ENCODE measurements around the gene NRG2. TPM values are rescaled to one million over a fixed set of nuclear protein-coding genes. Genes with fewer than 3 reads are reported as not detected.

Gene NRG2
- polyA plus RNA-seq, 4 donors, result 1.4 to 1.6 (median 1.5) TPM

DNA sequence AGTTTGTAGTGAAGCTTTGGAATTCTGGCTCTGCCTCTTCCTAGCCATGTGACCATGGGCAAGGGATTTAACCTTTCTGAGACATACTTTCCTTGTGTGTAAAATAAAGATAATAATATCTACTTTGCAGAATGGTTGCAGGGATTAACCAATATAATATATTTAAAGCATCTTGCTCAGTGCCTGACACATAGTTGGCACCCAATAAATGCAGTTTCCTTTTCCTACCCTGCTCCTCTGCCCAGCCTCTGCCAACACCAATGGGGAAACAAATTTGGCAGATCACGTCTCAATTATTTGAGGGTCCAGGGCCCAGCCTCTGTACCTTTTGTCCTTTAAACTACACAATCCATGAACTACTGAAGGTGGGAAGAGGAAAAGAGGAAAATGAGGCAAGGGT, 91.1 kb downstream of the NRG2 start:
- no peak for DNase-seq (ENCODE audit: low read depth in 4 of 4, low spot score in 2 of 4)

DNA sequence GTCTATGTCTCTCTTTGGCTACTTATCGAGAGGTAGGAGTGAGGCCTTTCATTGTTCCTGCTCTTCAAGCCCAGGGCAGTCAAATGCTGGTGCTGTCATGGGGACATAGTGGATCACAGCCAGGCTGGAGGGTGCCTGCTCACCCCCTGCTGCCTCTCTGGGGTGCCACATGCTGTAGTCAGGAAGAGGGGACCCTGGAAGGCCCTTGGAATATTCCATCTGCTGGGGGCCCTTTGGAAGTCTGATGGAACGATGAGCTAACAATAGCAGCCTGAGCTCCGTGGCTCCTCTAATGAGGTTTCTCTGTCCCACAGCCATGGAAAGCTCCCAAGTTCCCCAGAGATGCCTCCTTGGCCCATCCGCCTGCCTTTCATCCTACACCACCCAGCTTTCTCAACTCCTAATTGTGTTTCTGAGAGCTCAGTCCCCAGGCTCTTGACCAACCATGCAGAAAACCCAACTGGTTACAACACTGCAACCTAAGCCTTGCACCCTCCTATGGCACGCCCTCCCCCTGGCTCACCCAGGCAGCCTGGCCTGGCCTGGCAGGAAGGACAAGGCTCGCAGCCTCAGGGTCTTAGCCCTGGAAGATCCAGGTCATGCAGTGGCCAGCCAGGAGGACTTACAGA, 91.7 kb downstream of the NRG2 start:
- no peak for DNase-seq (ENCODE audit: low read depth in 4 of 4, low spot score in 2 of 4)

DNA sequence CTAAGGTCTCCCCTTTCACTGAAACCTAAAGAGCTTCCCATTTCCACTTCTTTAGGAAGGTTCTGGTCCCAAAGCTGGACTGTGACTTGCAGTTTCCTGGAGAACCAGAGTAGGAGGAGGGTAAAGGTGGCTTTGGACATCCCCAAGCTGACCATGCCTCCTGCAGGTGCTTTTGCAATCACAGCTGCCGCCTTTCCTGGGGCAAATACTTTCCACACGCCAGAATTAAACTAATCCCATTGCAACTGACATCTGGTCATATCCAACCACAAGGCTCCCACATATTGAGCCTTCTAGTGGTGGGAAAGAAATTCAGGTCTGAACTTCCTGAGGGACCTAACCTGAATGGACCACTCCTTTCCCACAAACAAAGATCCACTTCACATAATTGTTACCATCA, 92.7 kb downstream of the NRG2 start:
- no peak for DNase-seq (ENCODE audit: low read depth in 4 of 4, low spot score in 2 of 4)

DNA sequence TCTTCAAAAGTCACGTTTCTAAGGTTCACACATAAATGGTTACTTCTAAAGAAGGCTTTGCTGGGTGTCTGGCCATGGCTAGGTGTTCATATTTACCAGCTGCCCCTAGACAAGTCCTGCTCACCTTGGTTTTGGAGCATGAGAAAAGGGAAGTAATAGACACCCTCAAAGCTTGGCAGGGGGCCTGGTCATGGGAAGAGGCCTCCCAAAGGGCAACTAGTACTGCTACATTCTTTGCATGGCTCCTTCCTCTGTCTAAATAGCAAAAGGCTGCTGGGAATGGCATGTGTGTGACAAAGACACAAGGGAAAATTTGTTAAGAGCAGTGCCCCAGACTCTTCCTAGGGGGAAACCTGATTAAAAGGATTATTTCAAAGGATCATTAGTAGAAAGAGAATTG, 93.4 kb downstream of the NRG2 start:
- DNase-seq (ENCODE audit: low read depth in 4 of 4, low spot score in 2 of 4), result no peak

DNA sequence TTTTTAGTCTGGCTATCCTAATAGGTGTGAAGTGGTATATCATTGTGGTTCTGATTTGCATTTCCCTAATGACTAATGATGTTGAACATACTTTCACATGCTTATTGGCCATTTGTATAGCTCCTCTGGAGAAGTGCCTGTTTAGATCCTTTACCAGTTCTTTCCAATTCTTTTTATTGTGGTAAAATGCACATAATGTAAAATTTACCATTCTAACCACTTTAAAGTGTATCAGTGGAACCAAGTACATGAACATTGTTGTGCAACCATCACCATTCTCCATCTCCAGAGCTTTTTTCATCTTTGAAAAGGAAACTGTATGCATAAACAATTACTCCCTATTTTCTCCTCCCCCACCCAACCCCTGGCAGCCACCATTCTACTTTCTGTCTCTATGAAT, 95.4 kb downstream of the NRG2 start:
- no peak for DNase-seq (ENCODE audit: low read depth in 4 of 4, low spot score in 2 of 4)

DNA sequence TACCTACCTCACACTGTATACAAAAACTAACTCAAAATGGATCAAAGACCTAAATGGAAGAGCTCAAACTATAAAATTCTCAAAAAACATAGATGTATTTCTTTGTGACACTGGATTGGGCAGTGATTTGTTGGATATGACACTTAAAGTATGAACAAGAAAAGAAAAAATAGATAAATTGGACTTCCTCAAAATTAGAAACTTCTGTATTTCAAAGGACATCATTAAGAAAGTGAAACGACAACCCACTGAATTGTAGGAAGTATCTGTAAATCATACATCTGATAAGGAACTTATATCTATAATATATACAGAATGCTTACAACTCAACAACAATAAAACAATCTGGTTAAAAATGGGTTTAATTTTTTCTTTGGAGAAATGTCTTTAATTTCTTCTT, 96.7 kb downstream of the NRG2 start:
- DNase-seq (ENCODE audit: low read depth in 4 of 4, low spot score in 2 of 4), result no peak

DNA sequence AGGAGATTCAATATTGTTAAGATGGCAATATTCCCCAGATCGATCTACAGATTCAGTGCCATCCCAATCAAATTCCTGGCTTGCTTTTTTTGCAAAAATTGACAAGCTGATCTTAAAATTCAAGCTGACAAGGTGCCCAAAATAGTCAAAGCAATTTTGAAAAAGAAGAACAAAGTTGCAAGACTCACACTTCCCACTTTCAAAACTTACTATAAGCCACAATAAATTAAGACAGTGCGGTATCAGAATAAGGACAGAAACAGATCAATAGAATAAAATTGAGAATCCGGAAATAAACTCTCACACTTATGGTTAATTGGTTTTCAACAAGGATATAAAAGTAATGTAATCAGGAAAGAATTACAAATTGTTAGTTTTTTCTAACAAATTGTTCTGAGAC, 97.1 kb downstream of the NRG2 start:
- DNase-seq (ENCODE audit: low read depth in 4 of 4, low spot score in 2 of 4), result no peak

DNA sequence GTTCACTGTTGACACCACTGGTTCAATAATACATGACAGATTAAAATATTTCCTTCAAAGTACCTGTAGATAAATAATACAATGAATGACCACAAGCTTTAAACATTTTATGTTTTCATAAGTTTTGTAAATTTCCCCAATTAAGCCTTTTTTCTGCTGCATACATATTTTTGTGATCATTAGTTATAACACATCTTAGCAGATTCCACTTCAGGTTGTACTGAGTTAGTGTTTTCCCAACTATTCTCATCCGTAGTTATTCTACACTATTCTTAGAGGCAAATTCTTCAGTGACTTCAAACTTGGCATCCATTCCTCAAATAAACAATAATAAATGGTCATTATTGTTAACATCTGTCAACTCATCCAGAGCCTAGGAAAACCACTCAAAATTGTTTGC, 100.9 kb downstream of the NRG2 start:
- no peak for DNase-seq (ENCODE audit: low read depth in 4 of 4, low spot score in 2 of 4)

DNA sequence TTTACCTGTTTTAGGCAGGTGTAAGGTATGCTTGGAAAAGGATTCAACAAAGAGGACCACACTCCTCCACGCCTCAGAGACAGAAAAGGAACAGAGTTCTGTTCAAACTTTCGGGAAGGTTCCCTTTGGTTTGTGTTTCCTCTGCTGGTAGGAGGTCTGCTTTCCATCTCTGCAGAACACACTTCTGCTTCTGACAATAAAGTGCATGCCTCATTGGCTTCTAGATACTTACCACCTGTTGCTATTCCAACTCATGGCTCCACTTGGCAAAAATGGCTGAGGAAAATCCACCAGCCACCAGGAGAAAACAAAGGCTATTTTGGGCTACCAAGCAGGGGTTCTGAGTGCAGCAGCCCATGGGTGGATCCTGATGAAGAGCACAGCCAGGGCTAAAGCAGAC, 112.7 kb downstream of the NRG2 start:
- DNase-seq (ENCODE audit: low read depth in 4 of 4, low spot score in 2 of 4), result no peak

DNA sequence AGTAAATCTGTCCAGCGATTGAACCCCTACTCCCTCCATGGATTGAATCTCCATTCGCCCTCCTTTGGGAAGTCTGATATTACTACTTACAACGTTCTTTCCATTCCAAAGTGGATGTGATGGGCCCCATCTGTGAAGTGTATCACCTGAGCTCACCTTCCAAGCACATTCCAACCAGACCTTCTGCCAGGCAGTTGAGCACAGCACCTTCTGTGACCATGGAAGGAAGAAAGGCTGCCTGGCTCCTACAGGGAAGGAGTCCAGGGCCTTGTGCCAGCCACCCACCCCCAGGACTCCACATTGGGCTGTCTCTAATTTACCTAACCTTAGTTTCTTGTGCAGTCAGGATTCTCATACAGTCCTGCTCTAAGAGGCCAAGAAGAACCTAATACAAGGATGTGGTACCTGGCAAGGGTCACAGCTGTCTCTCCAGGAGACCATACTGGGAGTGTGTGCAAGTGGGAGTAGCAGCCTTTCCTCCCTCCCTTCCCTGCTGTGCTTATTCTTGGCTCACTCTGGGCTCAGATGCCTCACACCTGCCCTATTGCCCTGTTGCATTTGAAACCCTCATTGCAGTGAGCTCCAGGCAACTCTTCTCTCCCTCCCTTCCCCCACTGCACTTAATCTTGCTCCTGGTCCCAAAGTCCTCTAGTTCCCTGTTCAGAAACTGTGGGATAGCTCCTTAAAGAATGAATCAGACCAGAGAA, 116.1 kb downstream of the NRG2 start:
- DNase-seq (ENCODE audit: low read depth in 4 of 4, low spot score in 2 of 4), result no peak

DNA sequence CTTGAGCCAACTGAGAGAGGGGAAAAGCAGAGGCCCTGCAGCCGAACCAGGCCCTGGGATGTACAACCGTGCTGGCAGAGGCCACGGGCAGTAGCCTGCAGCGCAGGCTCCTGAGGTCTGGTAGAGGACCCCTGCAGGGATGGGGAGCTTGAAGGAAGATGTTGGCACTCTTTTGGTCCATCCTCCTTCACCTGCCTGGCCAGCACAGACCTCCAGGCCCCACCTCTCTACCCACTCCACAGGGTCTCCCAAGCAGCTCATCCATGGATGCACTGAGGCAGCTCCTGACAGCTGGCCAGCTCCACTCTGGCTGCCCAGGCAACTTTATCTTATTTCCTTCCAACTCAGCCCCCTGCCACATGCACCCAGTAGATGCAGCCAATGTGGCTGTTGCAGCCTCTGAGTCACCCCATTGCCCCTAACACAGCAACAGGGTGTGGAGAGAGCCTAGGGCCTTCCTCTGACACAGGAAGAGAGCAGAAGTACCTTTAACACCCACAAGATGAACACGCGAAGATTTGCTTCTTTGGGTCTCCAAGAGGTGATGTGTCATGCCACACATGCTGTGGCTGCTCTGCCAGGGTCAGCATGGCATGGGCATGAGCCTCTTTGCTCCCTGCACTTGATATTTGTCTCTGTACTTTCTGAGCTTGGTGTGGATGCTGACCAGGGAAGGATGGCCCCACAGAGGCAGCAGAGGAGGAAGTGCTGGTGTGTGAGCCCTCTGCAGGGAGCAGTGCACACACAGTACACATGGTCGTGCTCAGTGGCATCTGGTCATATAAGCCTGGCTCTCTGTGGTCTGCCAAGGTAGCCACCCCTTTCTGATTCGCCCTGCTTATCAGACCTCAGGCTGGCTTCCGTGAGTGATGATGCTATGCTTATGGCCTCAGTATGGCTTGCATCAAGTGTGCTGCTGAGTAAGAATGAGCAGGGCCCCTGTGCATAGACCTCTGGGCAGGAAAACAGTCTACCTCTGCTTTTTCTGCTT, 117.2 kb downstream of the NRG2 start:
- DNase-seq (ENCODE audit: low read depth in 4 of 4, low spot score in 2 of 4), result no peak

DNA sequence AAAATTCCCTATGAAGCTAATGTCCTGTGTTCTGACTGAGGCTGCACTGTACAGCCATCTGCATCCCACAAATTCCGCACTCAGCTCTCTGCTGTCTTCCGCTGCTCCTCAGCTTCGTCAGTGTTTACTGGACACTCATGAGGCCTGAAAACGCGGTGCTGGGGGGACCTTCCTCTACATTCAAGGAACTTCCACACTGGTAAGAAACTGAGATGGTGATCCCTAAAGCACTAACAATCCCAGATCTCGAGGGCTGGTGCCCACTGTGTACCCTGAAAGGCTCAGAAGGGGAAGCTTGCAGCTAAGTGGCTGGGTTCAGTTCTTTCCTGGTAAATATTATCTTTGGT, 117.9 kb downstream of the NRG2 start:
- DNase-seq (ENCODE audit: low read depth in 4 of 4, low spot score in 2 of 4), result no peak

DNA sequence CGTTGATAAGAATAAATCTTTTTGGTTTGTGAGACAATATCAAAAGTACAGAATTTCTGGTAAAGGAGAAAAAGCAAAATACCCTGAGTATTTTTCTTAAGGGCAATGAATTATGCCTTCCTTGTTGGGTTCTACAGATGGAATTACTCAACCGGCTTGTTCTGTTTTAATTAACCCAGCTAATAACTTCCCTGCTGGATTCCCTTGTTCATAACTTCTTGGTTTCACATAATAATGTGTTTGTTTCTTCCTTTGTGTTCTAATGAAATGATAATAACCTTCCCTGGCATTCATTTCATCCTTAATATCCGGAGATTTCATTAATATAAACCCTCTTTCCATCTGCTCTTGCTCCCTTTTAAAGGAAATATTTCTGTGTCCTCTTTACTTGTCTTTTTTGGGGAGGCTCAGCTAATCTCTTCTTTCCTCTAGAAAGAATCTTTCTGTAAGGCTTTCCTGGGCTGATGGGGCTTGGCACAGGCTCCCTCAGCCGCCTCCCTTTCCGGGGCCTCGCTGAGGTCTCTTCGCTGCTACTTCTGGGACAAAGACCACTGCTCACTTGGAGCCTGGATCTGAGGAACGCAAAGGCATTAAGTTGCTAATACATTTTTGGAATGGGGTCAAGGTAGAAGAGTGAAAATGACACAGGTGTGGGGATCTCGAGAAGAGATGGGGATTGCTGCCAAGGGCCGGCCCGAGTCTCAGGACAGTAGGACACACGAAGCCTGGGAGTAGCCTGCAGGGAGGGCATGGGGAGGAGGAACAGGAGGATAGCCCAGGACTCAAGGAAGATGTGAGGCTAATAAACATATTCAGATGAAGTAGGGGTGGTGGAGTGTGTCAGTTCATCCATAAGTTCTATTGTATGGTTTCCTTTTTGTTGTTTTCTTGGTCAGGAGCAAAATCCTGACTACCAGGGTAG, 118.5 kb downstream of the NRG2 start:
- DNase-seq (ENCODE audit: low read depth in 4 of 4, low spot score in 2 of 4), result no peak

DNA sequence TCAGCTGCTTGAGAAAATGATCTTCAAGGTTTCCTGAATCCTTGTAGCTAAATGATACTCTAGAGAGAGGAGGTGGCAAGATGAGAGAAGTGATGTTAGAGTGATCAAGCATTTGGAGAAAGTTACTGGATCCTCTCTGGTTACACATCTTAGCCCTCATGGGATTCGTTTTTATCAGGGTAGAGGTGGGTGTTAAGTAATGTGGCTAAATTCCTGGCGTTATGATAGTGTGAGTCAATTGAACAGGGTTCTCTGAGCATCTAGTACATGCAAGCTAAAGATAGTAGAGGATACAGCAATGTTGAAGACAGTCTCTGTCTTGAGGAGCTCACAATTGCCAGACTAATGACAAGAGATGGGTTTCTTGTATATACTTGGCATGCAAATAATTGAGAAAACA, 123.8 kb downstream of the NRG2 start:
- DNase-seq (ENCODE audit: low read depth in 4 of 4, low spot score in 2 of 4), result no peak

DNA sequence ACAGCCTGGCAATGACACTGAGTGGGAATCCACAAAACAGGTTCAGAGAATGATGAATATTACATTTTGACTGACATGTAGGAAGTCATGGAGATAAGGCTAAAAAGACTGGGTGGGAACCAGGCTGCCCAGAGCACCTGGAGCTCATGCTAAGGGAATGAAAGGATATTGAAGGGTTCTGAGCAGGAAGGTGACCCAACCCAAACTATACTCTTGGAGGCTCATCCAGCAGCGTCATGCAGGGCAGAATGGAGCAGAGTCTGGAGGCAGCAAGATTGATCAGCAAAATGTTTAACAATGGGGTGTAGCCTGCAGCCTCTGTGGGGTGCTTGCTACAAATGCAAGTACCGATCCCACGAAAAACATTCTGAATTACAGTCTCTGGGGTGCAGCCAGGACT, 127.3 kb downstream of the NRG2 start:
- DNase-seq (ENCODE audit: low read depth in 4 of 4, low spot score in 2 of 4), result no peak

DNA sequence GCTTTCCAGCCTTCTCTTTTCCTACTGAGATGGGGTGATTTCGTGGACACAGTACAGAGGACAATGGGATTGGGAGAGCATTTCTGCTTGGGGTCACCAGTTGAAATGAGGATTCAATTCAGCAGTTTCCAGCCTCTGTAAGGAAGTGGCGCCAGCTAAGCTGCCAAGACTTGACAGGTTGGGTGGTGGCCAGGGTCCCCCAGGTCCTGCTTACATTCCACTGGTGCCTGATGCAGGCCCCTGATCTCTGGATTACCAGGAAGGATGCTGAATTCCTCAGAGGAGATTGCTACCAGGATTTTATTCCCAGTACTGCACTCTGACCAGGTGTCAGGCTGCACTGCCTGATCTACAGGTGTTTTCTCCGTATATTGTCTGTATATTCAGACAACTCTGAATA, 127.8 kb downstream of the NRG2 start:
- no peak for DNase-seq (ENCODE audit: low read depth in 4 of 4, low spot score in 2 of 4)

DNA sequence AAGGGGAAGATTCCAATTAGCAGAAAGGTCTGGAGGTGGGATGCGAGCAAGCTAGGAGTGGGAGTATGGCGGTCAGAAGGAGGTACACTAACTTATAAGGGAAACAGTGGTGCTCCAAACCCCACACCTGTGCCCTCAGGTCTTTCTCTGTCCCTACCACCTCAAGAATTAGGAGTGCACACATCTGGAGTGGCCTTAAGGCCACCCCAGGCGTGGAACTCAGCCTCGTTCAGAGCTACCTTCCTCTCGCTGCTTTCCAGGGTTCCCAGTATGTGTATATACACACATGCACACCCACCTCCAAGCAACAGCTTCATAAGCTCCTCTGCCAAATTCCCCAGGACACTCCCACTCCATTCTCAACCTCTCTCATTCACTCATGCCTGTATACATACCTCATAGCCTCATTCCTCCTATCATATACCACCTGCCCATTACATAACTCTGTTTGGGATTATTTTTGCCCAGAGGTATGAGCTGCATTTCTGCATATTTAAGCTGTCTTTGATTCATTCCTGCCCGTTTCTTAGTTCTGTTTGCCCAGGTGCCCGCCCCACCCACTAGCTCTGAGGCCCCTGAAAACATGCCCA, 128.8 kb downstream of the NRG2 start:
- no peak for DNase-seq (ENCODE audit: low read depth in 4 of 4, low spot score in 2 of 4)

DNA sequence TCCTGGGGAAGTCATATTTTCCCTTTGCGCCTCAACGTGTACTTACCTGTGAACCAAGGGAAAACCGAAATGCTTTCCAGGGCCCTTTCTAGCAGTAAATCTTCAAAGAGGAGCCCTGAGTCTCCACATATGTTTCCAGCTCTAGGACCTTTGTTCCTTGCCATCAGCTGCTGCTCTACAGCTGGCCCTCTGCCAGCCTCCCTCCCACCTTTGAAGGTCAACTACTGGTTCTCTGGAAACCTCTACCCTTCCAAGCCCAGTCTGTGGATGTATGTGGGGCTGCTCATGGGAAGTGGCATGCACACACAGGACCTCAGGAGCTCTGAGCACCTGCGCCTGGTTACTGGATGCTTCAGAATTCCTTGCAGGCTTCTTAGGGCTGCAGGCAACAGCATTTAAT, 130.3 kb downstream of the NRG2 start:
- DNase-seq (ENCODE audit: low read depth in 4 of 4, low spot score in 2 of 4), result no peak

DNA sequence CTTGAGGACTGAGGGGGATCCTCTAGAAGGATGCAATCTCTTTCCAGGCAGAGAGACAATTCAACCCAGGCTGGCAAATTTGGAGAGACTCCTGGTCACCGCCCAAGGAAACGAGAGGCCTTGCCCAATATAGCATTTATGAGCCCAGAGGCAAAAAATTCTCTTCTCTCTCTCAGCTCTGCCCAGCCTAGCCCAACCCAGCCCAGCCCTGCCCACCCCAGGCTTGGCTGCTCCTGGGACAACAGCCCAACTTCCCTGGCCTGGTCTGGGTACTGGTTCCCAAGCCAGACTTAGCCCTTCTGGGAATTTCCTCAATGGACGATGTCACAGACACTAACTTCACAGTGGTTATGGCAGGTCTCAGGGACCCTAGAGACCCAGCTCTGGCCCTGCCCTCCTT, 130.9 kb downstream of the NRG2 start:
- no peak for DNase-seq (ENCODE audit: low read depth in 4 of 4, low spot score in 2 of 4)

DNA sequence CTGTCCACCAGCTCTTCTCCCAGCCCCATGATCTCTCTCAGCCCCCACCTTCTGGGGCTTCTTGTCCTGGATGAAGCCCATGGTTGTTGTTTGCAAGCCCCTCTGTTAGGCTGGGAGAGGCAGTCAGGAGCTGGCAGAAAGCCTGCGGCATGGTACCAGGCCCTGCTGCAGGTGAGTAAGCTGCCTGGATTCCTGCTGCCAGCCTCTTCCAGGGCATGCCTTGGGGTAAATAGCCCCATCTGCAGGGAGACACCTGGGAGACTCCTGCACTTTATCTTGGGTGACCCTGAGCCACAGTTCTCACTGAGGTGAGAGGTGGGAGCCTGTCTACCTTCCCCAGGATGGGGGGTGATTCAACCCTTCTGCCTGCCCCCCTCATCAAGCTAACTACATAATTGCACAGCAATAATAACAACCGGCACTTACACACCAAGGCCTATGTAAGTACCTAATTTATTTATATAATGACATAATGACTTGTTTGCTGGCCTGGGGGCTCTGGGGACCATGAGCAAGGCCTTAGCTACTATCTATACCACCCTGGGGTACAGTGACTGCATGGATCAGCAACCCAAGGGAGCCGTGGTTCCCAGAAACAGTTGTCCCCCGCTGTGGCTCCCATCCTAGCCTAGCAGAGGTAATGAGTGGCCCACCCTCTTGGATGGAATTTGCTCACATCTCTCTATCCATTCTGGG, 131.5 kb downstream of the NRG2 start:
- no peak for DNase-seq (ENCODE audit: low read depth in 4 of 4, low spot score in 2 of 4)
